H9 (cell line): ENCODE data around the gene GSG1L. TPM values are rescaled to one million over a fixed set of nuclear protein-coding genes. Genes with fewer than 3 reads are reported as not detected.

Source experiments
- DNase-seq: peaks from one replicate; pipeline ENCODE4 v3.0.0-alpha.2; 2017
- H2AFZ ChIP-seq: one replicate; pipeline ENCODE4 v1.6.1; 2013; ENCODE audit warnings: mild to moderate bottlenecking, low read length, control low read depth, moderate library complexity
- H2AK5ac ChIP-seq: 2 replicates; pipeline ENCODE4 v1.6.1; 2013; ENCODE audit warnings: low read length, control low read depth, mixed read lengths; ENCODE audit not compliant: insufficient read length
- H2BK120ac ChIP-seq: one replicate; pipeline ENCODE4 v1.6.1; 2013; ENCODE audit warnings: low read depth, mild to moderate bottlenecking, low read length, control low read depth, inconsistent platforms; ENCODE audit not compliant: poor library complexity, severe bottlenecking
- H2BK12ac ChIP-seq: 2 replicates; pipeline ENCODE4 v1.6.1; 2013; ENCODE audit warnings: low read length, control low read depth, mixed read lengths, low read depth; ENCODE audit not compliant: insufficient read length
- H2BK15ac ChIP-seq: 2 replicates; pipeline ENCODE4 v1.6.1; 2013; ENCODE audit warnings: low read depth, low read length, control low read depth
- H2BK20ac ChIP-seq: one replicate; pipeline ENCODE4 v1.6.1; 2013; ENCODE audit warnings: low read depth, mild to moderate bottlenecking, low read length, control low read depth, inconsistent platforms; ENCODE audit not compliant: poor library complexity, severe bottlenecking
- H2BK5ac ChIP-seq: 2 replicates; pipeline ENCODE4 v1.6.1; 2013; ENCODE audit warnings: low read length, control low read depth, mixed read lengths; ENCODE audit not compliant: insufficient read length
- H3K14ac ChIP-seq: 2 replicates; pipeline ENCODE4 v1.6.1; 2013; ENCODE audit warnings: low read length, control low read depth; ENCODE audit not compliant: insufficient read depth
- H3K18ac ChIP-seq: 2 replicates; pipeline ENCODE4 v1.6.1; 2013; ENCODE audit warnings: low read depth, mild to moderate bottlenecking, mixed read lengths, low read length, control low read depth; ENCODE audit not compliant: insufficient read length
- H3K23ac ChIP-seq: 2 replicates; pipeline ENCODE4 v1.6.1; 2013; ENCODE audit warnings: low read length, control low read depth, mixed read lengths, low read depth; ENCODE audit not compliant: insufficient read length
- H3K23me2 ChIP-seq: 2 replicates; pipeline ENCODE4 v1.6.1; 2013; ENCODE audit warnings: low read depth, mild to moderate bottlenecking, mixed read lengths, low read length, control low read depth; ENCODE audit not compliant: insufficient read length, poor library complexity, severe bottlenecking
- H3K27ac ChIP-seq: 2 replicates; pipeline ENCODE4 v1.5.1; 2013; ENCODE audit warnings: low read length, control low read depth, mixed read lengths, low read depth; ENCODE audit not compliant: insufficient read length
- H3K27me3 ChIP-seq: 2 replicates; pipeline ENCODE4 v1.6.1; 2013; ENCODE audit warnings: low read length, control low read depth, inconsistent platforms; ENCODE audit not compliant: insufficient read depth
- H3K4ac ChIP-seq: 2 replicates; pipeline ENCODE4 v1.6.1; 2013; ENCODE audit warnings: low read depth, mild to moderate bottlenecking, control low read depth, inconsistent platforms, low read length, moderate library complexity
- H3K4me1 ChIP-seq: 2 replicates; pipeline ENCODE4 v1.6.1; 2013; ENCODE audit warnings: low read length, control low read depth, inconsistent platforms; ENCODE audit not compliant: insufficient read depth
- H3K4me2 ChIP-seq: 2 replicates; pipeline ENCODE4 v1.6.1; 2013; ENCODE audit warnings: low read length, control low read depth, mixed read lengths; ENCODE audit not compliant: insufficient read length, insufficient read depth
- H3K56ac ChIP-seq: 2 replicates; pipeline ENCODE4 v1.6.1; 2013; ENCODE audit warnings: low read depth, mild to moderate bottlenecking, mixed read lengths, low read length, control low read depth; ENCODE audit not compliant: insufficient read length
- H3K79me1 ChIP-seq: 2 replicates; pipeline ENCODE4 v1.6.1; 2013; ENCODE audit warnings: low read depth, mild to moderate bottlenecking, moderate library complexity, low read length, control low read depth, inconsistent platforms; ENCODE audit not compliant: insufficient read depth, poor library complexity, severe bottlenecking
- H3K79me2 ChIP-seq: 2 replicates; pipeline ENCODE4 v1.6.1; 2013; ENCODE audit warnings: low read length, control low read depth, inconsistent platforms; ENCODE audit not compliant: insufficient read depth
- H3K9ac ChIP-seq: 2 replicates; pipeline ENCODE4 v1.6.1; 2013; ENCODE audit warnings: low read length, control low read depth, mixed read lengths; ENCODE audit not compliant: insufficient read length; ENCODE audit errors: extremely low read depth
- H3K9me3 ChIP-seq: one replicate; pipeline ENCODE4 v1.6.1; 2013; ENCODE audit warnings: low read depth, low read length, inconsistent platforms; ENCODE audit not compliant: control insufficient read depth
- H3T11ph ChIP-seq: one replicate; pipeline ENCODE4 v1.6.1; 2013; ENCODE audit warnings: mild to moderate bottlenecking, low read length, control low read depth, inconsistent platforms
- H4K20me1 ChIP-seq: one replicate; pipeline ENCODE4 v1.6.1; 2013; ENCODE audit not compliant: control insufficient read depth, insufficient read length, insufficient read depth
- H4K5ac ChIP-seq: 2 replicates; pipeline ENCODE4 v1.6.1; 2013; ENCODE audit warnings: low read depth, mild to moderate bottlenecking, mixed read lengths, low read length, control low read depth; ENCODE audit not compliant: insufficient read length
- H4K8ac ChIP-seq: replicated peaks from 2 replicates; pipeline ENCODE4 v1.6.1; 2013; ENCODE audit warnings: low read length, control low read depth, mixed read lengths, low read depth; ENCODE audit not compliant: insufficient read length
- H4K91ac ChIP-seq: 2 replicates; pipeline ENCODE4 v1.6.1; 2013; ENCODE audit warnings: low read depth, mild to moderate bottlenecking, moderate library complexity, mixed read lengths, low read length, control low read depth; ENCODE audit not compliant: insufficient read length
- H3K27ac Mint-ChIP-seq, 3 experiments: 2 replicates in 2 of 3; 3 replicates in 1 of 3; pipeline ENCODE4 v1.8.0; 2020 to 2021; ENCODE audit warnings: mixed read lengths in 3 of 3, mild to moderate bottlenecking in 1 of 3, moderate library complexity in 1 of 3
- H3K27me3 Mint-ChIP-seq: 2 replicates; pipeline ENCODE4 v1.8.0; 2021; ENCODE audit warnings: low read depth, mild to moderate bottlenecking, moderate library complexity, mixed read lengths
- H3K36me3 Mint-ChIP-seq, 3 experiments: 2 replicates in 2 of 3; 3 replicates in 1 of 3; pipeline ENCODE4 v1.8.0; 2020 to 2021; ENCODE audit warnings: low read depth in 3 of 3, mixed read lengths in 3 of 3; ENCODE audit not compliant: insufficient read depth in 1 of 3
- H3K4me1 Mint-ChIP-seq, 2 experiments: 2 replicates each; pipeline ENCODE4 v1.8.0; 2020; ENCODE audit warnings: mixed read lengths in 2 of 2
- H3K4me3 Mint-ChIP-seq, 2 experiments: 2 replicates in 1 of 2; 3 replicates in 1 of 2; pipeline ENCODE4 v1.8.0; 2020 to 2021; ENCODE audit warnings: mild to moderate bottlenecking in 2 of 2, mixed read lengths in 2 of 2, moderate library complexity in 1 of 2
- H3K9me3 Mint-ChIP-seq, 2 experiments: 2 replicates in 1 of 2; 3 replicates in 1 of 2; pipeline ENCODE4 v1.8.0; 2020; ENCODE audit warnings: mild to moderate bottlenecking in 2 of 2, mixed read lengths in 2 of 2, moderate library complexity in 1 of 2
- CTCF ChIP-seq: fragments of 200-600 bp; sonication (generic); conservative IDR thresholded peaks from 3 replicates; pipeline ENCODE4 v1.8.0; 2021; ENCODE audit warnings: antibody characterized with exemption, mild to moderate bottlenecking
- WGBS: extraction: QIAGEN DNeasy Blood & Tissue Kit; methylation state at CpG from one replicate; pipeline ENCODE4 v1.1.7; 2013; ENCODE audit warnings: missing lambda C conversion rate, low lambda C conversion rate, mixed read lengths; ENCODE audit not compliant: insufficient read length; ENCODE audit errors: extremely low coverage; 5-methylcytosine and 5-hydroxymethylcytosine counted together
- total RNA-seq: library from RNA; stranded (reverse); gene quantifications from 2 replicates; pipeline ENCODE4 v1.2.1, GENCODE V29; 2021

Gene GSG1L
- total RNA-seq, 1 experiment from 2014 or later, result 0.35 TPM

- no peak for TF ChIP-seq CTCF
- Mint-ChIP-seq H3K27ac (no peak overlapping the region), H3K4me1 (peaks cover 3 to 4% of the 10 kb centered on the region in 2 experiments; a peak in 1 of 4 replicates), H3K27me3 (peaks cover 22% of the 10 kb centered on the region), H3K9me3 (peaks cover 13 to 17% of the 10 kb centered on the region in 2 experiments), H3K36me3 (peaks cover 4 to 5% (median 5%) of the 10 kb centered on the region in 3 experiments), H3K4me3 (no peak overlapping the region)
- Histone ChIP-seq H3K56ac (no peak overlapping the region), H3K23me2 (no peaks in the 10 kb centered on the region), H2BK120ac (no peak overlapping the region), H2BK15ac (no peak overlapping the region), H2BK5ac (no peak overlapping the region), H3K9me3 (no peaks in the 10 kb centered on the region), H3K27me3 (no peaks in the 10 kb centered on the region), H3T11ph (no peak overlapping the region), H4K8ac (no peak overlapping the region), H3K4me1 (no peaks in the 10 kb centered on the region), H3K27ac (no peak overlapping the region), H4K20me1 (no peaks in the 10 kb centered on the region), H2AK5ac (no peak overlapping the region), H2AFZ (no peak overlapping the region), H3K4ac (no peak overlapping the region), H2BK12ac (no peak overlapping the region), H2BK20ac (no peak overlapping the region), H3K9ac (no peak overlapping the region), H3K4me2 (no peak overlapping the region), H4K91ac (no peak overlapping the region), H4K5ac (no peak overlapping the region), H3K23ac (no peak overlapping the region), H3K79me2 (no peaks in the 10 kb centered on the region), H3K14ac (no peak overlapping the region), H3K79me1 (no peaks in the 10 kb centered on the region), H3K18ac (no peak overlapping the region)
- WGBS, result no CpG with 5 or more reads among the region's 12 CpGs
- DNase-seq, result no peak
These were observed 234.8 kb downstream of the GSG1L start for GRCh38 chr16:27828671-27829070.
